Measurements from ENCODE around the gene SCNN1B.
"Not testable (repeated sequence)": the region's sequence is repeated elsewhere in the genome, so short reads cannot be mapped to it uniquely, and the experiment has no call there.

SCNN1B gene

DNA sequence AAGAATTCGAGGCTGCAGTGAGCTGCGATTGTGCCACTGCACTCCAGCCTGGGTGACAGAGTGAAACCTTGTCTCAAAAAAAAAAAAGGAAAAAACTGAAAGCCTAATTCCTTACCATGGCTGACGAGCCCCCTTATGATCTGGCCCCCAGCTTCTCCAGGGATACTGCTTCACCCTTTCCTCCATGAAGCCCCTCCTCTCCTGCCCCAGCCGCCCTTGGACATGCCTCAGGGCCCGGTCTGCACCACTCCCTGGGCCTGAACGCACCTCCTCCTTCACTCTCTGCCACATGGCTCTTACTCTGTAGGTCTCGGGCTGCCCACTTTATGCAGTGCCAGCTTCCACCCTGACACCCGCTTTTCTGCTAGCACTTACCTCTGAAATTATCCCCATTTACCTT, 85.6 kb downstream of the SCNN1B start:
- no peaks in the 10 kb centered on the region for H3K4me1 Mint-ChIP-seq (ENCODE audit: low read depth)
- no peaks in the 10 kb centered on the region for H3K27me3 Mint-ChIP-seq
- H3K27ac Mint-ChIP-seq = no peak overlapping the region
- H3K9me3 Mint-ChIP-seq (ENCODE audit: low read depth) = no peaks in the 10 kb centered on the region
- H3K4me3 Mint-ChIP-seq = no peak overlapping the region
- peaks cover 2% of the 10 kb centered on the region for H3K36me3 Mint-ChIP-seq

DNA sequence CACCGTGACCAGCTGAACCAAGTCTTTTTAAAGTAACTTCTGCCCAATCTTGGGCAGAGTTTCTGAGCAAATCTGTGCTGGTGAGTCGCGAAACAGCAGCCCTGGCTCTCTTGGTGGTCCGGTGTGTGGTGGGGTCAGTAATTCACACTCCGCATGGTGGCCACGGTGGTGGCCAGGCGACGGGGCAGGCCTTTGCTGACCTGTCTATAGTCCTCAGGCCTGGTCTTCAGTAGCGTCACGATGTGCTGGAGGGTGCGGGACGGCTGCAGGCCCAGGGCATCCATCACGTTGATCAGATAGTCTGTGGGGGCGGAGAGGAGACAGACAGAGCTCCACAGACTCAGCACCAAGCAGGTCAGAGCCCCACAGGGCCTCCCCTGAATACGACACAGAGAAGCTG, 86.7 kb downstream of the SCNN1B start:
- Mint-ChIP-seq H3K27ac (no peak overlapping the region), H3K9me3 (ENCODE audit: low read depth) (no peaks in the 10 kb centered on the region), H3K4me1 (ENCODE audit: low read depth) (no peaks in the 10 kb centered on the region), H3K36me3 (peaks cover 2% of the 10 kb centered on the region), H3K27me3 (no peaks in the 10 kb centered on the region), H3K4me3 (no peak overlapping the region)

- Mint-ChIP-seq H3K4me1 (ENCODE audit: low read depth) (no peaks in the 10 kb centered on the region), H3K27me3 (no peaks in the 10 kb centered on the region), H3K27ac (no peak overlapping the region), H3K36me3 (peaks cover 2% of the 10 kb centered on the region), H3K9me3 (ENCODE audit: low read depth) (no peaks in the 10 kb centered on the region), H3K4me3 (no peak overlapping the region)
Measured at GRCh38 chr16:23389201-23389600, 87.1 kb downstream of the SCNN1B start.

- H3K4me3 Mint-ChIP-seq; H3K9me3 Mint-ChIP-seq (ENCODE audit: low read depth); H3K27ac Mint-ChIP-seq; H3K4me1 Mint-ChIP-seq (ENCODE audit: low read depth); H3K36me3 Mint-ChIP-seq; H3K27me3 Mint-ChIP-seq: not testable (repeated sequence)
Measured at GRCh38 chr16:23389936-23390335, 87.8 kb downstream of the SCNN1B start.

DNA sequence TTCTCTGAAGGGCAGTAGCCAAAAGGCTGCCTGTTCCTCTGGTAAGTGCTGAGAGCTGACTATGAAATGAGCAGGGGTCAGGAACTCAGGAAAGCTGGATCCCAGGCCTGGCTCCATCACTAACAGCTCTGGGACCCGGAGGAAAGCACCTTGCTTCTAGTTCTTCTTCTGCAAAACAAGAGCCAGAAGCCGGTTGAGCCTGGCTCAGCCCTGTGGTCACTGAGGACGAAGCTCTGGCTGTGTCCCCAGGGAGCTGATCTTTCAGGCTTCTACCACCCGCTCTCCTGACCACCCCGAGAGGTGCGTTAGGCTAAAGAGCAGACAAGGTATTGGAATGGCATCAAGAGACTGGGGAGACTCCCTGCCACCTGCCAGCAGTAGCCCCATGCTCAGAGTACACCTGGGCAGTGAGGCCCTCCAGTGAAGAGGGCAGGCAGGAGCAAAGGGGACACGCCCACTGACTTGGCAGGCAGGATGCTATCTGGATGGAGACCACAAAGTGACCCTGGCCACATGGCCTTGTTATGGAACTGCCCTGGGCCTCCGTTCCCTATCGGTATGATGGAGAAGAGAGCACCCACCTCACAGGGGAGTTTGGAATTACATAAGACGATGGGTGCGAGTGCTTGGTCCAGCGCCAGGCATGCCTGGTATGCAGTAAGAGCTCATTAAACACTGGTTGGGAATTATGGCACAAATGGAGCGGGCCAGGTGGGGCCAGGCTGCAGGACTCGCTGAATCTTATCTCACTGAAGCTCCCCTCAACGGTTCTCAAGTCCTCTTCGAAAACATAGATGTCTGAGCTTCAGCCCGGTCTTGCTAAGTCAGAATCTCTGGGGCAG, 89.5 kb downstream of the SCNN1B start:
- H3K27ac Mint-ChIP-seq = no peak overlapping the region
- no peaks in the 10 kb centered on the region for H3K27me3 Mint-ChIP-seq
- H3K36me3 Mint-ChIP-seq = peaks cover 2% of the 10 kb centered on the region
- no peaks in the 10 kb centered on the region for H3K4me1 Mint-ChIP-seq (ENCODE audit: low read depth)
- no peaks in the 10 kb centered on the region for H3K9me3 Mint-ChIP-seq (ENCODE audit: low read depth)
- H3K4me3 Mint-ChIP-seq = no peak overlapping the region

DNA sequence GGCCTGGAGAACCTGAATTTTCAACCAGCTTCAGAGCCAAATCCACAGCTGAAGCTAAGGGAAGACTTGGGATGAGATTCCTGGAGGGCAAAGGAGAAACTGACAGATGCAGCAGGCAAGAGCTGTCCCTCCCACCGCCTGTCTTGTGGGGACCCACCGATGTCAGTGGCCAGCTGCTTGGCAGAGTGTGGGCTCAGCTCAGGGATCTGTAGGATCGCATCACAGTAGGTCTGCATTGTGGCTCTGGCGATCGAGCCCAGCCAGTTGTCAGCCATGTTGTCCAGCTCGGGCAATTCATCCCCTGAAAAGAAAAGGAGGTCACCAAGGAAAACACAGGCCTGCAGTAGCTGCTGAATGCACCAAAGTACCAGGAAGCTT, 90.1 kb downstream of the SCNN1B start:
- H3K9me3 Mint-ChIP-seq (ENCODE audit: low read depth) = no peaks in the 10 kb centered on the region
- peaks cover 4% of the 10 kb centered on the region for H3K36me3 Mint-ChIP-seq
- no peak overlapping the region for H3K4me3 Mint-ChIP-seq
- H3K27me3 Mint-ChIP-seq = no peaks in the 10 kb centered on the region
- no peaks in the 10 kb centered on the region for H3K4me1 Mint-ChIP-seq (ENCODE audit: low read depth)
- no peak overlapping the region for H3K27ac Mint-ChIP-seq

- Mint-ChIP-seq H3K36me3 (peaks cover 6% of the 10 kb centered on the region), H3K27ac (no peak overlapping the region)
Measured at GRCh38 chr16:23394141-23394831, 92.2 kb downstream of the SCNN1B start.

GRCh38 chr16:23395732-23396131, 93.6 kb downstream of the SCNN1B start:
- Mint-ChIP-seq H3K4me3 (no peak overlapping the region), H3K4me1 (ENCODE audit: low read depth) (no peaks in the 10 kb centered on the region), H3K9me3 (ENCODE audit: low read depth) (no peaks in the 10 kb centered on the region), H3K36me3 (peaks cover 9% of the 10 kb centered on the region), H3K27ac (no peak overlapping the region), H3K27me3 (no peaks in the 10 kb centered on the region)

More at GRCh38 chr16:23394141-23394831, 92.2 kb downstream of the SCNN1B start:
- Mint-ChIP-seq H3K4me3 (no peak overlapping the region), H3K4me1 (ENCODE audit: low read depth) (no peaks in the 10 kb centered on the region), H3K27me3 (no peaks in the 10 kb centered on the region), H3K9me3 (ENCODE audit: low read depth) (no peaks in the 10 kb centered on the region)

DNA sequence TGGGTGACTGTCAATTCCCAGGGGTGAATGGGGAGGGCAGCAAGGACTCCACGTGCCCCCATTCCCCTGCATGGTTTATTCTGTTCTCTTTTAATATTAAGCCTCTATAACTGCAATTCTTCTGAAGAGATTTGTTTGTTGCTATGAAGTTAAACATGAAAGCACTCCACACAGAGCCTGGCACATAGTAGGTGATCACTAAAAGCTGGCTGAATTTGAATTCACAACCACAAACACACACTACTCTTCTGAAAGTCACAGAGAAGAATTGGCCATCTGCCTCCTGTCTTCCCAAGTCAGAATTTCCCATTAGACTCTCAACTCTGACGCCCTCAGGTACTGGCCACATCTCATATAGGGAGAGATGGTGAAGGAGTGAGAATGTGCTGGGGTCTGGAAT, 95.4 kb downstream of the SCNN1B start:
- peaks cover 9% of the 10 kb centered on the region for H3K36me3 Mint-ChIP-seq
- H3K4me3 Mint-ChIP-seq = no peak overlapping the region
- H3K27ac Mint-ChIP-seq = no peak overlapping the region
- H3K4me1 Mint-ChIP-seq (ENCODE audit: low read depth) = no peaks in the 10 kb centered on the region
- H3K27me3 Mint-ChIP-seq = no peaks in the 10 kb centered on the region
- no peaks in the 10 kb centered on the region for H3K9me3 Mint-ChIP-seq (ENCODE audit: low read depth)

- Mint-ChIP-seq H3K36me3 (peaks cover 21% of the 10 kb centered on the region), H3K4me1 (ENCODE audit: low read depth) (no peaks in the 10 kb centered on the region), H3K27ac (no peak overlapping the region), H3K27me3 (no peaks in the 10 kb centered on the region), H3K4me3 (no peak overlapping the region), H3K9me3 (ENCODE audit: low read depth) (no peaks in the 10 kb centered on the region)
Measured at GRCh38 chr16:23398987-23399805, 97.1 kb downstream of the SCNN1B start.

GRCh38 chr16:23400447-23400846, 98.3 kb downstream of the SCNN1B start:
- not testable (repeated sequence) for H3K9me3 Mint-ChIP-seq (ENCODE audit: low read depth); H3K27ac Mint-ChIP-seq; H3K4me1 Mint-ChIP-seq (ENCODE audit: low read depth); H3K27me3 Mint-ChIP-seq; H3K4me3 Mint-ChIP-seq
- peaks cover 21% of the 10 kb centered on the region for H3K36me3 Mint-ChIP-seq

- peaks cover 21% of the 10 kb centered on the region for H3K36me3 Mint-ChIP-seq
- no peak overlapping the region for H3K4me3 Mint-ChIP-seq
- H3K27me3 Mint-ChIP-seq = no peaks in the 10 kb centered on the region
- H3K4me1 Mint-ChIP-seq (ENCODE audit: low read depth) = no peaks in the 10 kb centered on the region
- no peaks in the 10 kb centered on the region for H3K9me3 Mint-ChIP-seq (ENCODE audit: low read depth)
- H3K27ac Mint-ChIP-seq = no peak overlapping the region
Measured at GRCh38 chr16:23401139-23401538, 99.0 kb downstream of the SCNN1B start.

DNA sequence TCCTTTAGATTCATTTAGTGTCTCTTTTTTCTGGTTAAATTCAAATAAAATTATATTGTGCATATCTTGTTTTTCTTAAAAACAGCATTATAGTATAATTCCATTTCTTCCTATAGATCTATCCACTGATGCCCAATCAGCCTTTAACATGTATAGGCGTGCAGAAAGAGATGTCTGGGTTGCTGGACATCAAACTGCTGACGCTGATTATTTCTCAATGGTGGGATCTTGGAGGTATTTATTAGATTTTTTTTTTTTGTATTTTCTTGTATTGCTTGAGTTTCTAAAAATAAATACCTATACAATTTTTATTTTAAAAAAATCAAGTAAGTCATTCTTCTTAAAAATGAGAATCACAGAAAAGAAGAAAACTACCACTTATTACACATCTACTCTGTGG, 100.0 kb downstream of the SCNN1B start:
- H3K27me3 Mint-ChIP-seq = no peaks in the 10 kb centered on the region
- no peak overlapping the region for H3K4me3 Mint-ChIP-seq
- H3K9me3 Mint-ChIP-seq (ENCODE audit: low read depth) = no peaks in the 10 kb centered on the region
- H3K36me3 Mint-ChIP-seq = peaks cover 23% of the 10 kb centered on the region
- H3K4me1 Mint-ChIP-seq (ENCODE audit: low read depth) = no peaks in the 10 kb centered on the region
- H3K27ac Mint-ChIP-seq = no peak overlapping the region

- no peaks in the 10 kb centered on the region for H3K27me3 Mint-ChIP-seq
- H3K27ac Mint-ChIP-seq = no peak overlapping the region
- no peaks in the 10 kb centered on the region for H3K4me1 Mint-ChIP-seq (ENCODE audit: low read depth)
- no peak overlapping the region for H3K4me3 Mint-ChIP-seq
- H3K9me3 Mint-ChIP-seq (ENCODE audit: low read depth) = no peaks in the 10 kb centered on the region
- peaks cover 23% of the 10 kb centered on the region for H3K36me3 Mint-ChIP-seq
Measured at GRCh38 chr16:23403547-23403946, 101.4 kb downstream of the SCNN1B start.

DNA sequence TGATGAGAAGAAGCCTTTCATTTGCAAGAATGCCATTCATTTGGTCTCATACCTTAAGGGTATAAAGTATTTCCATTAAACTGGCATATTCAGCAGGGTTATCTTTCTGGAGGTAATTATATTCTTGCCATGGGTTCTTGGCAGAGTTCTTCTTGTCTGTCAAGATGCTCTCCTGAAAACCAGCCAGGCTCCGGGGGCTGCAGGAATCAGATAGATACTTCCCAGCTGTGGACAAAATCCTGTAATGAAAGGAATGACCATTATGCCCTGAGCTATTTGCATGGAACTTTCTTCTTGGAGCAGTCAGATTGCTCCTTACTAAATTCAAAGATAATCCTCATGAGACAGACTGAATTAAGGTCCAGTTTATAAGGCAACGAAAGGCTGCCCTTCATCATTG, 103.9 kb downstream of the SCNN1B start:
- H3K36me3 Mint-ChIP-seq = peaks cover 18% of the 10 kb centered on the region
- H3K9me3 Mint-ChIP-seq (ENCODE audit: low read depth) = no peaks in the 10 kb centered on the region

More for the DNA sequence above, 103.9 kb downstream of the SCNN1B start:
- Mint-ChIP-seq H3K4me3 (no peak overlapping the region), H3K27ac (no peak overlapping the region), H3K27me3 (no peaks in the 10 kb centered on the region), H3K4me1 (ENCODE audit: low read depth) (no peaks in the 10 kb centered on the region)

Measured in activated naive CD8-positive, alpha-beta T cell (primary cell).